HFFc6 (cell line): ENCODE measurements around the gene RALA. TPM values are rescaled to one million over a fixed set of nuclear protein-coding genes. Genes with fewer than 3 reads are reported as not detected.

Experiments used
- DNase-seq: peaks from one replicate; pipeline ENCODE4 v3.0.0-alpha.2; 2018
- H3K27ac Mint-ChIP-seq: 2 replicates; pipeline ENCODE4 v1.8.0; 2020; ENCODE audit warnings: mild to moderate bottlenecking, mixed read lengths
- H3K27me3 Mint-ChIP-seq: 2 replicates; pipeline ENCODE4 v1.8.0; 2021; ENCODE audit warnings: mild to moderate bottlenecking, moderate library complexity, mixed read lengths; ENCODE audit not compliant: insufficient read depth
- H3K36me3 Mint-ChIP-seq: 2 replicates; pipeline ENCODE4 v1.8.0; 2021; ENCODE audit warnings: low read depth, mixed read lengths
- H3K4me1 Mint-ChIP-seq: 2 replicates; pipeline ENCODE4 v1.8.0; 2020; ENCODE audit warnings: low read depth, mixed read lengths
- H3K4me3 Mint-ChIP-seq: 2 replicates; pipeline ENCODE4 v1.8.0; 2020; ENCODE audit warnings: mild to moderate bottlenecking, moderate library complexity, mixed read lengths
- H3K9me3 Mint-ChIP-seq: 2 replicates; pipeline ENCODE4 v1.8.0; 2020; ENCODE audit warnings: mild to moderate bottlenecking, mixed read lengths
- CTCF ChIP-seq: fragments of 200-600 bp; sonication (generic); IDR thresholded peaks from 2 replicates; pipeline ENCODE4 v1.5.0; 2021; ENCODE audit warnings: antibody characterized with exemption, mild to moderate bottlenecking
- total RNA-seq, 6 experiments: library from RNA; stranded (reverse); fragmentation: NEBNext Ultra II Directional; extraction: Animal tissue kit (Norgen Biotek cat#: 25700); gene quantifications; 2 replicates in 1 of 6; 3 replicates in 5 of 6; pipeline ENCODE4 v1.2.3, GENCODE V29; 2021

Gene RALA
- total RNA-seq, 6 experiments from 2014 or later: 43.3 to 53.9 (median 45.7) TPM

DNA sequence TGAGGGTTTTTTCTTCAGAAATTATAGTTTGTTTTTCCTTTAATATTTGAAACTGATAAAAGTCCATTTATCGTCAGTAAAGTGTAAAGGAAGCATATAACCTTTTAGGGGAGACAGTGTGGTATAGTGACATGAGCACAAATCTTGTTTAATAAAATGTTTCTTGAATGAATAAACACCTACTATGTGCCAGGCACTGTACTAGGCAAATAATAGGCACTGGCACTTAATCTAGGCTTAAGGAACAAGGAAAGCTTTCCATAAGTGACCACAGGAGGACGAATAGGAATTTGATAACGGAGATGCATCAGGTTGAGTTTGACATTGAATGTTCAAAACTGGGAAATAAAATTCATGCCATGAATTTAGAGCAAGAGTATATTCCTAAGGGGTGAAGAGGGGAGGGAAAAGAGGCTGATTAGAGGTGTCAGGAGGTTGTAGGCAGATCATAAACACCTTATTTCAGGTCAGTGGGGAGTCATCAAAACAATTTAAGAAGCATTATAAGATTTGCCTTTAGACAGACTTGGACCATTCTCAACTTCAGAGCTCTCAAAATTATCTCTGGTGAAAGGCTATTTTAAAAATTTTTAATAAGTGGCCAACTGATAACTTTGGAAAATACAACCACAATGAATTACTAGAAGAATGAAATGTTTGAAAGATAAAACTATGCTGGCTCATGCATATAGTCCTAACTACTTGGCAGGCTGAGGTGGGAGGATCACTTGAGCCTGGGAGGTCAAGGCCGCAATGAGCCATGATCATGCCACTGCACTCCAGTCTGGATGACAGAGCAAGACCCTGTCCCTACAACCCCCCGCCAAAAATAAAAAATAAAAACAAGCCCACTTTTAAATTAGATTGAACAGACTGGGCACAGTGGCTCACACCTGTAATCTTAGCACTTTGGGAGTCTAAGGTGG lies 22.4 kb downstream of the RALA start:
- no peaks in the 10 kb centered on the region for H3K27me3 Mint-ChIP-seq
- peaks cover 21% of the 10 kb centered on the region for H3K36me3 Mint-ChIP-seq
- no peak for DNase-seq
- H3K9me3 Mint-ChIP-seq: no peaks in the 10 kb centered on the region
- peaks cover 88% of the 10 kb centered on the region for H3K4me1 Mint-ChIP-seq
- no peak overlapping the region for H3K4me3 Mint-ChIP-seq
- H3K27ac Mint-ChIP-seq: peak overlapping the region; percentile 42; the same call in 1 of the 2 replicates
- no peak for TF ChIP-seq CTCF

- no peak for TF ChIP-seq CTCF
- Mint-ChIP-seq H3K4me3 (no peak overlapping the region), H3K4me1 (peaks cover 82% of the 10 kb centered on the region), H3K27ac (no peak overlapping the region), H3K27me3 (no peaks in the 10 kb centered on the region), H3K9me3 (no peaks in the 10 kb centered on the region), H3K36me3 (peaks cover 19% of the 10 kb centered on the region)
- no peak for DNase-seq
Observed at GRCh38 chr7:39647816-39648215, 24.4 kb downstream of the RALA start.

- no peak for TF ChIP-seq CTCF
- Mint-ChIP-seq H3K27me3 (no peaks in the 10 kb centered on the region), H3K27ac (peak overlapping the region; percentile 84), H3K9me3 (peaks cover 8% of the 10 kb centered on the region; the same call in 1 of the 2 replicates), H3K4me3 (peak overlapping the region; percentile 52; the same call in 1 of the 2 replicates), H3K4me1 (peaks cover 56% of the 10 kb centered on the region), H3K36me3 (peaks cover 34% of the 10 kb centered on the region)
- DNase-seq: peak; percentile 50
Observed at GRCh38 chr7:39650676-39651075, 27.3 kb downstream of the RALA start.

GRCh38 chr7:39651265-39651664 lies 27.9 kb downstream of the RALA start:
- no peak for TF ChIP-seq CTCF
- Mint-ChIP-seq H3K4me3 (peak overlapping the region; percentile 20; the same call in 1 of the 2 replicates), H3K4me1 (peaks cover 56% of the 10 kb centered on the region), H3K9me3 (peaks cover 8% of the 10 kb centered on the region; the same call in 1 of the 2 replicates), H3K36me3 (peaks cover 38% of the 10 kb centered on the region), H3K27me3 (no peaks in the 10 kb centered on the region), H3K27ac (peak overlapping the region; percentile 84)
- peak; percentile 41 for DNase-seq

DNA sequence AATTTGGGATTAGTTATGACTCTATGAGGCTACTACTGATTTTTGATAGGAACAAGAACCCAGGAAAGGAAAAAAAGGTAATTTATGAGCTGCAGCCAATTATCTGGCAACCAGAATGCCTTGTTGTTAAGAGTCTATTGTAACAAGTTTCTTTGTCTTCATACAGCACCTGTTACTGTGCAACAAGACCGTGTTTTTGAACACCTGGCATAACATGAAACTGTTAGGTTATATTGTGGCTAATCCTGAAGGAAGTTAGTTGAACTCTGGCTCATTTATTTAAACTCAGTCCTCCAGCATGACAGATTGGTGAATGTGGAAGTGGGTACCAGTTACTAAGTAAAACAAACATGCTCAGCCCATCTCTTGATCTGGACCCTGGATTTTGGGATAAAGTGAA lies 33.0 kb downstream of the RALA start:
- H3K27ac Mint-ChIP-seq: no peak overlapping the region
- peaks cover 58% of the 10 kb centered on the region for H3K4me1 Mint-ChIP-seq
- H3K36me3 Mint-ChIP-seq: peaks cover 31% of the 10 kb centered on the region
- no peak overlapping the region for H3K4me3 Mint-ChIP-seq
- TF ChIP-seq CTCF: no peak
- peaks cover 16% of the 10 kb centered on the region for H3K9me3 Mint-ChIP-seq
- DNase-seq: no peak
- H3K27me3 Mint-ChIP-seq: no peaks in the 10 kb centered on the region; the same call in 1 of the 2 replicates
